ENCODE data around the gene GRM8. TPM values are rescaled to one million over a fixed set of nuclear protein-coding genes. Genes with fewer than 3 reads are reported as not detected.

GRM8 gene
- total and polyA plus RNA-seq, 10 of the 15 experiments (the other 5 are each of a cell fraction or from before 2014, with no cell fraction given), result 0.33 to 7.1 (median 0.45) TPM; not detected in 2

DNA sequence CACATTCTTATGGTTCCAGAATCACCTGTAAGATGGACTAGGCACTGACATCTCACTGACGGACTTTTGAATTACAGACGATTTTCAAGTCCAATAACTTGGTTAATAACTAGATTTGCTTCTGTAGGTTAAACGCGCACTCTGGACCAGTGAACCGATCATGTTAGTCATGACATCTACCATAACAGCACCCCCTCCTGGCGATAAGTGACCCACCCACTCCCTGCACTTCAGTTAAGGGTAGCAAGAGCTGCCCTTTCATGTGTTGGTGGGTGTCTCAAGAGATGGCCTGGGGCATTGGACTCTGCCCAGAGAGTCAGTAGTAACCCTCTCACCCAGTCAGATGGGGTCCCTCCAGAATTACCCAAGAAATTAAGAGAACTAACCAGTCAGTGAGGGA lies 12.9 kb downstream of the GRM8 start:
- no peak overlapping the region for H3K27ac ChIP-seq (ENCODE audit: control insufficient read depth, insufficient read depth)
- H2AFZ ChIP-seq (ENCODE audit: control insufficient read depth, low read depth, low read length), result no peak overlapping the region
- ATAC-seq (peak; percentile 54; the same call in 2 of the 3 replicates), FAIRE-seq (no peak), DNase-seq (ENCODE audit: low read depth, low spot score) (no peak)
- no peak overlapping the region for H3K4me2 ChIP-seq (ENCODE audit: control insufficient read depth, insufficient read depth)
- ChIA-PET CTCF (interaction anchor here (1.3 to 1.5 kb wide), 2 partner anchors 11 to 436 kb away, joined by 3 to 7 read pairs; no protein-coding TSS in a partner anchor), RAD21 (ENCODE audit: unreplicated experiment) (no interaction called here), POLR2A (no interaction called here), SMC1A (ENCODE audit: uncharacterized antibody, unreplicated experiment) (no interaction called here)
- no peak overlapping the region for H3K9ac ChIP-seq (ENCODE audit: control insufficient read depth, insufficient read depth, low read length)
- H4K20me1 ChIP-seq (ENCODE audit: control insufficient read depth, insufficient read depth), result no peaks in the 10 kb centered on the region
- no peaks in the 10 kb centered on the region for H3K79me2 ChIP-seq (ENCODE audit: control insufficient read depth, insufficient read depth, low read length)
- intact Hi-C loops (cut with micrococcal nuclease; ENCODE audit: unreplicated experiment) (loop anchor here (5.0 kb wide), 1 partner anchor 438 kb away; no protein-coding TSS in a partner anchor), in situ Hi-C loops (cut with MboI) (no loop called here)
- BruUV-seq (replicated peaks), result no TSS peak
- no peaks in the 10 kb centered on the region for H3K9me3 ChIP-seq (replicated peaks; ENCODE audit: control insufficient read depth, insufficient read depth, low read length)
- TF ChIP-seq ZNF24 (IDR thresholded peaks at IDR 0.05) (no peak), ETV6 (conservative IDR thresholded peaks at IDR 0.05 in 1 of 2, IDR thresholded peaks at IDR 0.05 in 1 of 2; ENCODE audit: borderline replicate concordance in 1 of 2, low read depth in 1 of 2) (no peak), RAD21 (IDR thresholded peaks at IDR 0.05; ENCODE audit: insufficient read depth, low read depth, low read length) (no peak), SP1 (IDR thresholded peaks at IDR 0.05; ENCODE audit: low read depth, low read length) (no peak), POLR2AphosphoS5 (IDR thresholded peaks at IDR 0.05; ENCODE audit: low read length) (no peak), TARDBP (IDR thresholded peaks at IDR 0.05; ENCODE audit: borderline replicate concordance) (no peak), FOS (IDR thresholded peaks at IDR 0.05; ENCODE audit: borderline replicate concordance, extremely low read depth, insufficient read length) (no peak), MXI1 (IDR thresholded peaks at IDR 0.05; ENCODE audit: low read depth, low read length) (no peak)
- TF ChIP-seq, protein P1, sequence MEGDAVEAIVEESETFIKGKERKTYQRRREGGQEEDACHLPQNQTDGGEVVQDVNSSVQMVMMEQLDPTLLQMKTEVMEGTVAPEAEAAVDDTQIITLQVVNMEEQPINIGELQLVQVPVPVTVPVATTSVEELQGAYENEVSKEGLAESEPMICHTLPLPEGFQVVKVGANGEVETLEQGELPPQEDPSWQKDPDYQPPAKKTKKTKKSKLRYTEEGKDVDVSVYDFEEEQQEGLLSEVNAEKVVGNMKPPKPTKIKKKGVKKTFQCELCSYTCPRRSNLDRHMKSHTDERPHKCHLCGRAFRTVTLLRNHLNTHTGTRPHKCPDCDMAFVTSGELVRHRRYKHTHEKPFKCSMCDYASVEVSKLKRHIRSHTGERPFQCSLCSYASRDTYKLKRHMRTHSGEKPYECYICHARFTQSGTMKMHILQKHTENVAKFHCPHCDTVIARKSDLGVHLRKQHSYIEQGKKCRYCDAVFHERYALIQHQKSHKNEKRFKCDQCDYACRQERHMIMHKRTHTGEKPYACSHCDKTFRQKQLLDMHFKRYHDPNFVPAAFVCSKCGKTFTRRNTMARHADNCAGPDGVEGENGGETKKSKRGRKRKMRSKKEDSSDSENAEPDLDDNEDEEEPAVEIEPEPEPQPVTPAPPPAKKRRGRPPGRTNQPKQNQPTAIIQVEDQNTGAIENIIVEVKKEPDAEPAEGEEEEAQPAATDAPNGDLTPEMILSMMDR (IDR thresholded peaks at IDR 0.05 in 2 of 3, conservative IDR thresholded peaks at IDR 0.05 in 1 of 3; ENCODE audit: control insufficient read depth in 2 of 3, extremely low read depth in 1 of 3, insufficient read depth in 1 of 3, low read depth in 3 of 3, low read length in 3 of 3), result peak in 2 of 3 experiments; percentile 22 to 35; a peak in 4 of 6 replicates
- H3K36me3 ChIP-seq (ENCODE audit: control insufficient read depth in 2 of 2, insufficient read depth in 2 of 2, low read length in 1 of 2), result no peaks in the 10 kb centered on the region
- H3K4me3 ChIP-seq, result no peak overlapping the region
- WGBS (ENCODE audit: insufficient coverage, insufficient replicate concordance, low lambda C conversion rate, missing lambda C conversion rate), result 58% methylated on average over 6 of the region's 6 CpGs
- no peaks in the 10 kb centered on the region for H3K4me1 ChIP-seq (ENCODE audit: control insufficient read depth, insufficient read depth, low read length)
- peaks cover 0 to 2% of the 10 kb centered on the region in 2 experiments; a peak in 1 of 4 replicates for H3K27me3 ChIP-seq (replicated peaks in 1 of 2; ENCODE audit: control insufficient read depth in 2 of 2, insufficient read depth in 2 of 2, low read length in 1 of 2)

Measured in GM12878 (cell line).